GM19193 (cell line): ENCODE measurements around the gene IP6K1.
A peak's percentile ranks its signal among the peaks of the same experiment; 100 is the strongest.

Experiments used
- POLR2A ChIP-seq: IDR thresholded peaks from 4 replicates; pipeline ENCODE4 v1.6.1; 2011; ENCODE audit not compliant: insufficient read depth, insufficient read length; ENCODE audit errors: extremely low read depth

The IP6K1 gene

DNA sequence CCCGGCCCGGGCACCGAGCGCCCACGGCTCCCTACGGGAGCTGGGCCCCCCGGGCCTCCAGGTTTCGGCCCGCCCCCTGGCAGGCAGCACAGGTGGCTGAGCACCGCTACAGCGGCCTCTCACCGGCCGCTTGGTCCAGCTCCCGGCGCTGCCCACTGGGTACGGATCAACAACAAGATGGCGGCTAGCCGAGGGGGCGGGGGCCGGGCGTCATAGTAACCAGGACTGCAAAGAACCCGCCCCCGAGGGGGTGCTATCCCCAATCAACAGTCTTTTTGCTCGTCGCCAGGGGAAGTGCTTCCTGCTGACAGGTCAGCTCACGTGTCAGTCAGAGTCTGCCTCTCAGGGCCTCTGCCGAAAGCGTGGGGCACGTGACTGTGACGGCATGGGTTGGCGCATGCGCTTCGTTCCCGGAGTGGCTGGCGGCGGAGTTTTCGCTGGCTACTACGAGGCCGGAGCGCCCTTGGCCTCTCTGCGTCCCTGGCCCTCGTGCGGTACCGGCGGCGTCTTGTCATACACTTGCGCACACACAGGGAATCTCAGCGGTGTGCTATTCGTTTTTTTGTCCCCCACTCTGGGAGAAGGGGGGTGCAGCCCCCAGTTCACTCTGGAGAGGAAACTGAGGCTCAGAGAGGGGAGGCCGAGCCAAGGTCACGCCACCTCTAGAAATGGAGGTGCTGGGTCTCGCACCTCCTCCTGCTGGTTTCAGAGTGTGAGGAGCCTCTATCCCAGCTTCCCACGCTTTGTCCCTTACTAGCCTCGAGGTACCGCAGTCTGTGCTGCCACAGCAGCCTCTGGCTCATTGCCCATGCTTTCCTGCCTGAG is at the start of gene IP6K1:
Gene IP6K1, minus strand, starts transcription at position 186 of the 825 bp plus-strand sequence. CDS start 38,502 bp downstream, outside the sequence.
- peak; percentile 94 for TF ChIP-seq POLR2A

- TF ChIP-seq POLR2A: no peak
These were observed 45.0 kb upstream of the IP6K1 start for GRCh38 chr3:49831341-49831740.

GRCh38 chr3:49826016-49826415 is 39.7 kb upstream of the IP6K1 start:
- TF ChIP-seq POLR2A: no peak

- TF ChIP-seq POLR2A: peak; percentile 58
These were observed 27.3 kb upstream of the IP6K1 start, which contains the start of gene UBA7 for GRCh38 chr3:49813497-49814174. TSS of gene UBA7 (minus strand) at chr3:49813953. CDS start at chr3:49813787, 166 bp downstream.

DNA sequence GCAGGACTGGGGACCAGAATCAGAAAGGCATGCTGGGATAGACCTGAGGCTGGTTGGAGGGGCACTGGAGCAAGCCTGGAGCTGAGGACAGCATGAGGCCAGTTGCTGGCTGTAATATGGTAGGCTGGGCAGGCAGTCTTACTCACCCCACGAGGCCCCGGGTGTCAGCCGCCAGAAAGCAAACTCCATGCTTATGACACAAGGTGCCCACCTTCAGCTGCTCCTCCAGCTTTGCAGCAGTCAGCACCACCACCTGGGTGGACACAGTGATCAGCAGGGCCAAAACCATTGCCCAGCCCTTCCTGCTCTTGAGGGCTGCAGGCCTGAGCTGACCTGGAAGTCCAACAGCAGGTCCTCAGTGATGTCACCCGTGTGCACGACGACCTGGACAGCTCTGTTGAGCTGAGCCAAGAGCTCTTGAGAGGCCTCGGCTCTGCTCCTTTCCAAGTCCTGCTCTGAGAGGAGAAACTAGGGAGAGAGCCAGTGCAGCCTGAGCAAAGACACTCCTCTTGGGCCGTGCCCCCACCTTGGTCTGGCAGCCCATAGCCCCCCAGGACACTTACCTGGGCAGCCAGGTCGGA is 26.7 kb upstream of the IP6K1 start:
- TF ChIP-seq POLR2A: no peak

DNA sequence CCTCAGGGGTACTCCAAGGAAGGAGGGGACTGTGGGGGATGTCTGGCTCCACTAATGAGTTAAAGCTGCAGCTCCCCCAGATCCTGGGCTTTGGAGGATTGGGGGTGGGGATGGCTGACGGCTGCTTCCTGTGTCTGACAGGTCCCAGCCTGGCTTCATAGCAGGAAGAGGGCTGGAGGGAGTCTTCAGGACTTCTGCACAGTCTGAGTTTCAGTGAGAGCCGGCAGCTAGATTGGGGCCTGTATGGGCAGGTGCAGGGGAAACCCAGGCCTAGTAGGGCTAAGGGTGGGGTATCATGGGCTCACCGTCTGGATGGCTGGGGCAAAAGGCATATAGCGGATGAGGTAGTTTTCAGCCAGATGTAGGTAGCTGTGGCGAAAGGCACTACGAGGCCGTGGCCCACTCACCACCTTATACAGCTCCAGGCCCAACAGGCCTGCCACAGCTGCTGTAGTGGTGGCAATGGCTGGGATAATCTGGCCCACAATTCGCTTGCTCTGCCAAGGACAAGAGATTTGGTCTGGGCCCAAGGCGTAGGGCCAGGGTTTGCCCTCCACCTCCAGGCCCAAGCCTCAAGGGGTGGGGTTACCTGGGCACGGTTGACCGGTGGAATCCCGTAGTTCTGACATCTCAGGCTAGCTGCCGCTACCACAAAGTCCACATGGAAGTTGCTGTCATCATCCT is 21.2 kb upstream of the IP6K1 start:
- TF ChIP-seq POLR2A: no peak

- TF ChIP-seq POLR2A: peak; percentile 29
These were observed 20.5 kb upstream of the IP6K1 start for GRCh38 chr3:49806850-49807249.

DNA sequence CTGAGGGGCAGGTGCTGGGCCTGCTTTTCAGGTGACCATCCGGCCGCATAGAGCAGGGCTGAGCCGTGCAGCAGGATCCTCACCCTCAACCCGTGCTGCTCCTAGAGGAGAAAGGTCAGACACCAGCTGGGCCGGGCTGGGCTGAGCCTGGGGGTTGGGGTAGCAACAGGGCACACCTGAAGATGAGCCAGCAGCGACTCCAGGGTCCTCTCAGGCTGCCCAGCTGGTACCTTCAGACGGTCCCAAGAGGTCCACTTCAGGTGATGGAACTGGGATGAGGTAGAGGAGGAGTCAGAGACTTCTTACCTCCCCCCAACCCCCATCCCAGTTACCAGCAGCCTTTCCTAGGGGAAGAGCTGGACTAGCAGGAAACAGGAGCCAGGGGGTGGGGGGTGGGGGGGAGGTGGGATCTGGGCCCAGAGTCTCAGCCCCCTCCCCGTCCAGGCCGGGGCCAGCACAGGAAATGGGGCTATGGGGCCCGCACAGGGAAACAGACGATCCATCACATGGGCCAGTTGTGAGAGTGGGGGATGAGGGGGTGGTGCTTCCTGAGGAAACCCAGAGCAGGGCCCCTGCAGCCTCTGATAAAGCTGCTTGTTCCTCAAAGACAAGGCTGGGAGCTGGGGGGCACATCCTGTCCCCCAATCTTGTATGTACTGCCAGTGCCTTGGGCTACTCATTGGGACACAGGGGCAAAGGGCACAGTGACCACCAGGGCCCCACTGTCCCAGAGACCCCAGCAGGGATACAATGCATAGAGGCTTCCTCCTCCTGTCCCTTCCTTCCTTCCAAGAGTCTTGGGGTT is 19.8 kb upstream of the IP6K1 start:
- TF ChIP-seq POLR2A: no peak

DNA sequence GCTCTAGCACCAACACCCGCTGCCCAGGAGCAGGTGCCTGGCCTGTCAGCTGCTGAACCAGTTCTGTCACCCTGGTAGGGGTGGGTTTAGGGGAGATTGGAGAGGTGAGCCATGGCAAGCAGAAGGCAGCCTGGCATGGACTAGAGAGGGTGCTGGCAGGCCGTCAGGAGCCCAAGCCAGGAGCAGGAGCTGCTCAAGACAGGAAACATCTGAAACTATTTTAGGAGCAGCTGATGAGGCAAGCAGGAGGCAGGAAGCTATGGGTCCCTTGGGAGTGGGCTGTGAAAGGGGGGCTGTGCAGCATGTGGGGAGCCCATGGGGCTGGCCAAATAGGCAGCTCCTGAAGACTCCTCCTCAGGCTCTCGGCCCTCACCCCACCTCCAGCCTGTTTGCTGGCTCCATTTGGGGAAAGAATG is 19.0 kb upstream of the IP6K1 start:
- TF ChIP-seq POLR2A: no peak

- TF ChIP-seq POLR2A: peak; percentile 15
These were observed 18.0 kb upstream of the IP6K1 start for GRCh38 chr3:49804141-49805041.

GRCh38 chr3:49803465-49804140 is 17.3 kb upstream of the IP6K1 start:
- TF ChIP-seq POLR2A: no peak

GRCh38 chr3:49802719-49803464 is 16.6 kb upstream of the IP6K1 start, which contains the start of gene INKA1:
TSS of gene INKA1 (plus strand) at chr3:49803261. CDS start at chr3:49803393, 132 bp downstream.
- TF ChIP-seq POLR2A: peak; percentile 40
